T-helper 1 cell (primary cell): ENCODE results near the gene PPP4R1.
"Not testable (repeated sequence)": the region's sequence is repeated elsewhere in the genome, so short reads cannot be mapped to it uniquely, and the experiment has no call there.

Experiments
- DNase-seq, 5 donors: peaks; one replicate each; pipeline ENCODE4 v3.0.0-alpha.2; 2012 to 2020

The PPP4R1 gene

GRCh38 chr18:9628984-9629383 is 14.6 kb upstream of the PPP4R1 start:
- DNase-seq, result no peak

- no peak for DNase-seq
These were observed 13.3 kb upstream of the PPP4R1 start for GRCh38 chr18:9627642-9628041.

- DNase-seq, result no peak
These were observed 5.6 kb upstream of the PPP4R1 start for GRCh38 chr18:9619990-9620389.

GRCh38 chr18:9619545-9619944 is 5.2 kb upstream of the PPP4R1 start:
- DNase-seq, result peak in 1 of 5 donors; percentile 28

- DNase-seq, result no peak
These were observed 4.7 kb upstream of the PPP4R1 start for GRCh38 chr18:9619056-9619455.

GRCh38 chr18:9617006-9617542 is 2.7 kb upstream of the PPP4R1 start:
- no peak for DNase-seq

GRCh38 chr18:9616049-9616448 is 1.7 kb upstream of the PPP4R1 start:
- no peak for DNase-seq

GRCh38 chr18:9615280-9615797 is 980 bp upstream of the PPP4R1 start:
- DNase-seq, result no peak

- peak; percentile 15 to 36 (median 23) for DNase-seq
These were observed 584 bp downstream of the PPP4R1 start for GRCh38 chr18:9613550-9614400.

- peak in 1 of 5 donors; percentile 49 for DNase-seq
These were observed 1.4 kb downstream of the PPP4R1 start for GRCh38 chr18:9612977-9613376.

GRCh38 chr18:9612215-9612830 is 2.0 kb downstream of the PPP4R1 start:
- DNase-seq, result peak in 3 of 5 donors; percentile 14 to 57 (median 31)

GRCh38 chr18:9609190-9609589 is 5.2 kb downstream of the PPP4R1 start:
- no peak for DNase-seq

- no peak for DNase-seq
These were observed 5.6 kb downstream of the PPP4R1 start for GRCh38 chr18:9608728-9609127.

- DNase-seq, result peak in 1 of 5 donors; percentile 11
These were observed 6.1 kb downstream of the PPP4R1 start for GRCh38 chr18:9608298-9608697.

GRCh38 chr18:9607111-9607510 is 7.2 kb downstream of the PPP4R1 start:
- not testable (repeated sequence) for DNase-seq

GRCh38 chr18:9606039-9606438 is 8.3 kb downstream of the PPP4R1 start:
- no peak for DNase-seq

- no peak for DNase-seq
These were observed 10.0 kb downstream of the PPP4R1 start for GRCh38 chr18:9604348-9604747.

- no peak for DNase-seq
These were observed 15.0 kb downstream of the PPP4R1 start for GRCh38 chr18:9599328-9599727.

GRCh38 chr18:9597609-9598008 is 16.8 kb downstream of the PPP4R1 start:
- no peak for DNase-seq

- no peak for DNase-seq
These were observed 17.4 kb downstream of the PPP4R1 start for GRCh38 chr18:9596843-9597526.

- DNase-seq, result no peak
These were observed 18.1 kb downstream of the PPP4R1 start for GRCh38 chr18:9596226-9596625.

GRCh38 chr18:9594823-9595596 is 19.3 kb downstream of the PPP4R1 start:
- DNase-seq, result peak in 1 of 5 donors; percentile 21
